Ramos (cell line): Measurements from ENCODE around the gene PHF12.
"Not testable (repeated sequence)": the region's sequence is repeated elsewhere in the genome, so short reads cannot be mapped to it uniquely, and the experiment has no call there.

Experiments
- in situ Hi-C: fragments of 300-500 bp; cut with MboI; formaldehyde crosslinking; loops from one replicate; pipeline ENCODE4 v1.14.3; 2022; ENCODE audit warnings: low sequenced_read_pairs; ENCODE audit not compliant: unreplicated experiment

Gene PHF12

GRCh38 chr17:28911411-28912045 lies 39.8 kb downstream of the PHF12 start:
- in situ Hi-C loops, result loop anchor here (5.0 kb wide), 2 partner anchors 36 to 49 kb away; no protein-coding TSS in a partner anchor

DNA sequence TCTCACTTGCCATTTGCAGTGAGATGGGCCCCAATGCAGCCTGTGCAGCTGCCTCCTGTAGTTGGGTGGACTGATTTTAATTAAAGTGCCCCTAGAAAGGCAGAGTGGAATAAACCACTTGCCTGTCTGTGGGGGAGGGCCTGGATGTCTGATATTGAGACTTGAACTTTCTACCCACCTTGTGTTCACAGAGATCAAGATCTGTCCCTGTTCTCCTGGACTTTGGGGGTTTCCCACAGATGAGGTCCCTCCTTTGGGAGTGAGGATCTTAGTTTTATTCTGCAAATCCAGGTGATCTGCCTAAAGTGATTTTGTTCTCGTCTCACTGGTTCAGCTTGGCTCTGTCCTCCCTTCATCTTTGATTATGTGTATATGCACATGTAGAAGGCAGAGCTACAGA lies 40.8 kb downstream of the PHF12 start:
- in situ Hi-C loops, result loop anchor here (5.0 kb wide), 2 partner anchors 37 to 48 kb away; no protein-coding TSS in a partner anchor

GRCh38 chr17:28908640-28909167 lies 42.6 kb downstream of the PHF12 start:
- in situ Hi-C loops, result no loop called here

- in situ Hi-C loops, result no loop called here
Measured at GRCh38 chr17:28907709-28908475, 43.4 kb downstream of the PHF12 start.

DNA sequence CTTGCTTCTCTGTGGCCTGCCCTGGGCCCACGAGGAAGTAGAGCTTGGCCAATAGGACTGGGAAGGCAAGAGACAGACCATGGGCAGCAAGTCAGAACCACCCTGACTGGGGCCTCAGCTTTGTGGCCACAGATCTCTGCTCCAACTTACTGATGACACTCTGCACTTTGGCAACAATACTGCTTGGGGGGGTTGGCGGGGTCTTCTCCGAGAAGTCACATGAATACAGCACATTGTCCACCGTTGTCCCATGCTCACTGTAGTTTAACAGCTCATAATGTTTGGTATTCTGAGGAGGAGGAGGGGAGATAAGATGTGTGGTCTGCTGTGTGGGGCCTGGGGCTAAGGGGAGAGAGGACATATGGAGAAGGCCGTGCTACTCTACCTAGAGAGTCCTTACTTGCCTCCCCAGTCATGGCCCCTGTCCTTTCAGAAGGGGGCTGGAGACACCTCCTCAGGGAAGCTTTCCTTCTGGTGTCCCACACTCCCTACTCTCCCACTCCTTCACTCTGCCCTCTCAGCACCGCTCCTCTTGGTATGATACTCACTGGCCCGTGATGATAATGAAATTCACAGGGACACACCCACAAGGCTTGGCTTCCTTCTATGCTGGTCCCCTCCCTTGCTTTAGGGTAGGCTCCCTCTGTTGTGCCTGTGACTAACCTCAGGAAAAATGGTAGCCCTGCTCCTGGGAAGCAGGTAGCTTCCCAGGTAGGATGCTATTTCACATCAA lies 44.4 kb downstream of the PHF12 start:
- in situ Hi-C loops, result no loop called here

- in situ Hi-C loops, result no loop called here
Measured at GRCh38 chr17:28906276-28906675, 45.0 kb downstream of the PHF12 start.

DNA sequence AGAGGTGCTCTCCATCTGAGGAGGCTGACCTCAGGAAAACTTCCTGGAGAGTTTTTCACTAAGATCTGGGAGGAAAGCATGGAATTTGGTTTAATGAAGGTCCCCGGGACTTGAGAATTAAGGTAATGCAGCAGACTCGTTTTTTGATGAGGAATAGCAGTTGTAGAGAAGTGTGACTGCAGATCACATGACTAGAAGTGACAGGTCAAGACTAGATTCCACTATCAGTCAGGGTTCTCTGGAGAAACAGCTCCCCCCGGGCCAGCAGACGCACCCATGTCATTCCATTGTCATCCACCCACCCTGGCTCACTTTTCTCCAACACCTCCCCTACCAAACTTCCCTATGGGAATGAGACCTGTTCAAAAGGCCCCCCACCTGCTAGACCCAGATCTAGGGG lies 46.5 kb downstream of the PHF12 start:
- in situ Hi-C loops, result no loop called here

GRCh38 chr17:28903546-28903841 lies 47.8 kb downstream of the PHF12 start:
- in situ Hi-C loops, result not testable (repeated sequence)

DNA sequence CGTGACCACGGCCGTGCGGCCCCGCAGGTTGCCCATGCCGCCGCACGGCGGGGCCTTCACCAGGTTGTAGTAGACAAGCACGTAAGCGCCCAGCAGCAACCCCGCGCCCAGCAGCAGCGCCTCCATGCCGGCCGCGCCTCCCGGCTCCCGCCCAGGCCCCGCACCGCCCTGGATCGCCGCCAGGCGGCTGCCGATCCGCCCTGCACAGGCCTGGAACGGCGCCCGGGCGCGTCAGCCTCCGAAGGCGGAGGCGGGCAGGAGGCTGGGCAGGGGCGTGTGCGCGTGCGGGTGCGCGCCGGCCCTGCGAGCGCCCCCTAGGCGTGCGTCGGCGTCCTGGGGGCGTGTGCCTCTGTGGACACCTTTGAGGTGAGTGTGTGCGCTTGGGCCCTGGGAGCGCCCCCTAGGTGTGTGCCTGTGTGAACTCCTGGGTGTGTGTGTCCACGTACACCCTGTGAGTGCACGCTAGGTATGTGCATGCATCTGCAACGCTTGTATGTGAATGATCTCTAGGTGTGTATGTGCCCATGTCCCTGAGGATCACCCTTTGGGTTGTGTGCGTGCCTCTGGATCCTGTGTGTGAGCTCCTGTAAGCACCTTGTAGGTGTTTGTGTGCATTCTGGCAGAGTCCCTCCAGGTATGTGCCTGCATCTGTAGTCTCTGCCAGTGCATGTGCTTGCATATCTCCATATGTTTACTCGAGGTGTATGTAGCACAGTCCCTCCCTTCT lies 48.3 kb downstream of the PHF12 start, which contains the start of gene DHRS13:
Gene DHRS13 (minus strand): TSS at position 261 of the 727 bp plus-strand sequence. CDS start 135 bp downstream, at position 126.
- in situ Hi-C loops, result no loop called here

GRCh38 chr17:28901866-28902818 lies 49.2 kb downstream of the PHF12 start:
- in situ Hi-C loops, result no loop called here

GRCh38 chr17:28900986-28901726 lies 50.2 kb downstream of the PHF12 start:
- in situ Hi-C loops, result no loop called here

DNA sequence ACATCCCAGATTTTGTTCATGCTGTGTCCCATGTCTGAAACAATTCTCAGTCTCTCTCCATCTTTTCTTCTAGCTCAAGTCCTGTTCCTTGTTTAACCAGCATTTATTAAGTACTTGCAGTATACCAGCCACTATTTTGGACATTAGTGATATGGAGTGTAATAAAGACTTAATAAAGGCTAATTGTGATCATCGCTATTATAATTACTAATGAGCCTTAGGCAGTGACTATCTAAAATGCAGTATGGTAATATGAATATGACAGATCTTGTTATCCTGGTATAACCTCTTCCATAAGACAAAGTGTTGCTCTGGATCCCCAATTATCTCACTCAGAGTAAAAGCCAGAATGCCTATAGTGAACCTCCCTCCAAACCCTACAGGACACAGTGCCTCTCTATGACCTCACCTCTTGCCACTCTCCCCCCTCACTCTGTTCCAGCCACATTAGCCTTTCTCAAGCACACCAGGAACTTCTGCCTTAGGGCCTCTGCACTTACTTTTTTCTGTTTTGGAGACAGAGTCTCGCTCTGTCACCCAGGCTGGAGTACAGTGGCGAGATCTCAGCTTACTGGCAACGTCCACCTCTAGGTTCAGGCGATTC lies 52.0 kb downstream of the PHF12 start:
- in situ Hi-C loops, result no loop called here

GRCh38 chr17:28898527-28898955 lies 52.8 kb downstream of the PHF12 start:
- in situ Hi-C loops, result no loop called here

- in situ Hi-C loops, result no loop called here
Measured at GRCh38 chr17:28897769-28898526, 53.4 kb downstream of the PHF12 start.

GRCh38 chr17:28896884-28897768 lies 54.2 kb downstream of the PHF12 start, which contains the start of gene FLOT2:
Gene FLOT2 (minus strand): TSS chr17:28897733. CDS start chr17:28897574, 159 bp downstream.
- in situ Hi-C loops, result no loop called here

DNA sequence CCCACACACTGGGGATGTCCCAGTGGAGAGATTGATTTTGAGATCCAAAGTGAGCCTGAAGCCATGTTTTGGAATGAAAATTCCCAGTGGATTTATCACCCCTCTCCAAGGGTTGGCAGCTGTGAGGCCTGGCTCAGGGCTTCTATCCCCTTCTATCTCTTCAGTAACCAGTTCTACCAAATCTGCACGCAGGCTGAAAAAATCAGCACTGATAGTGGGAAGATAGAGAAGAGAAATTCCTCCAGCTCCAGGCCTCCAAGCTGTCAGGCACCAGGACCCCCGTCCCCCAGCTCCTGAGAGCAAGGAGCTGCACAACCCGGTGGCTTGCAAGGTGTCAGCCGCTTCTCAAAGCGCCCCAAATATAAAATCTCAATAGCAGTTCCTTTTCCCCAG lies 54.8 kb downstream of the PHF12 start:
- in situ Hi-C loops, result no loop called here
